Loucy (cell line): ENCODE data around the gene CREBBP.

Experiments
- H2AFZ ChIP-seq: fragments of 200-600 bp; sonication (generic); 2 replicates; pipeline ENCODE4 v1.6.0; 2016; ENCODE audit warnings: antibody characterized with exemption, mild to moderate bottlenecking, low read length, moderate library complexity
- H3F3A ChIP-seq: fragments of 200-600 bp; 2 replicates; pipeline ENCODE4 v1.6.0; 2016; ENCODE audit warnings: antibody characterized with exemption, low read depth, mild to moderate bottlenecking
- H3K27me3 ChIP-seq: fragments of 200-600 bp; sonication (generic); 2 replicates; pipeline ENCODE4 v1.6.1; 2014; ENCODE audit warnings: low read length, mild to moderate bottlenecking; ENCODE audit not compliant: insufficient read depth, poor library complexity, severe bottlenecking
- H3K36me3 ChIP-seq: fragments of 200-600 bp; sonication (generic); 2 replicates; pipeline ENCODE4 v1.6.1; 2016; ENCODE audit warnings: low read length; ENCODE audit not compliant: insufficient read depth
- H3K4me1 ChIP-seq: fragments of 200-600 bp; sonication (generic); 2 replicates; pipeline ENCODE4 v1.5.1; 2014; ENCODE audit warnings: low read length, mild to moderate bottlenecking; ENCODE audit not compliant: insufficient read depth, poor library complexity, severe bottlenecking
- H3K4me2 ChIP-seq: fragments of 200-600 bp; sonication (generic); 2 replicates; pipeline ENCODE4 v1.6.0; 2014; ENCODE audit warnings: antibody characterized with exemption, low read length, low read depth, mild to moderate bottlenecking; ENCODE audit not compliant: poor library complexity, severe bottlenecking
- H3K4me3 ChIP-seq: fragments of 200-600 bp; sonication (generic); 2 replicates; pipeline ENCODE4 v1.5.1; 2014; ENCODE audit warnings: low read length, mild to moderate bottlenecking, mixed read lengths; ENCODE audit not compliant: poor library complexity, severe bottlenecking
- H3K79me2 ChIP-seq: fragments of 200-600 bp; sonication (generic); 2 replicates; pipeline ENCODE4 v1.6.1; 2014; ENCODE audit warnings: low read length; ENCODE audit not compliant: insufficient read depth
- H3K9ac ChIP-seq: fragments of 200-600 bp; sonication (generic); 2 replicates; pipeline ENCODE4 v1.6.0; 2014; ENCODE audit warnings: mild to moderate bottlenecking, low read depth, low read length, moderate library complexity; ENCODE audit not compliant: poor library complexity, severe bottlenecking
- H3K9me2 ChIP-seq: fragments of 200-600 bp; sonication (generic); replicated peaks from 2 replicates; pipeline ENCODE4 v1.6.1; 2016; ENCODE audit warnings: low read depth, low read length, mixed read lengths
- H3K9me3 ChIP-seq: fragments of 200-600 bp; sonication (generic); 2 replicates; pipeline ENCODE4 v1.6.1; 2014; ENCODE audit warnings: mild to moderate bottlenecking, antibody characterized with exemption, low read length, low read depth; ENCODE audit not compliant: insufficient read depth
- H4K20me1 ChIP-seq: fragments of 200-600 bp; sonication (generic); 2 replicates; pipeline ENCODE4 v1.6.0; 2014; ENCODE audit warnings: antibody characterized with exemption, low read length, mild to moderate bottlenecking; ENCODE audit not compliant: insufficient read depth, poor library complexity, severe bottlenecking
- EZH2phosphoT487 ChIP-seq: fragments of 200-600 bp; IDR thresholded peaks from 2 replicates; pipeline ENCODE4 v1.6.1; 2018; ENCODE audit warnings: antibody characterized with exemption, mild to moderate bottlenecking, moderate library complexity, borderline replicate concordance
- TF ChIP-seq, protein P1 (sequence below): fragments of 200-600 bp; sonication (generic); conservative IDR thresholded peaks from 2 replicates; pipeline ENCODE4 v1.5.1; 2014; ENCODE audit warnings: mild to moderate bottlenecking, antibody characterized with exemption, low read length

The CREBBP gene

DNA sequence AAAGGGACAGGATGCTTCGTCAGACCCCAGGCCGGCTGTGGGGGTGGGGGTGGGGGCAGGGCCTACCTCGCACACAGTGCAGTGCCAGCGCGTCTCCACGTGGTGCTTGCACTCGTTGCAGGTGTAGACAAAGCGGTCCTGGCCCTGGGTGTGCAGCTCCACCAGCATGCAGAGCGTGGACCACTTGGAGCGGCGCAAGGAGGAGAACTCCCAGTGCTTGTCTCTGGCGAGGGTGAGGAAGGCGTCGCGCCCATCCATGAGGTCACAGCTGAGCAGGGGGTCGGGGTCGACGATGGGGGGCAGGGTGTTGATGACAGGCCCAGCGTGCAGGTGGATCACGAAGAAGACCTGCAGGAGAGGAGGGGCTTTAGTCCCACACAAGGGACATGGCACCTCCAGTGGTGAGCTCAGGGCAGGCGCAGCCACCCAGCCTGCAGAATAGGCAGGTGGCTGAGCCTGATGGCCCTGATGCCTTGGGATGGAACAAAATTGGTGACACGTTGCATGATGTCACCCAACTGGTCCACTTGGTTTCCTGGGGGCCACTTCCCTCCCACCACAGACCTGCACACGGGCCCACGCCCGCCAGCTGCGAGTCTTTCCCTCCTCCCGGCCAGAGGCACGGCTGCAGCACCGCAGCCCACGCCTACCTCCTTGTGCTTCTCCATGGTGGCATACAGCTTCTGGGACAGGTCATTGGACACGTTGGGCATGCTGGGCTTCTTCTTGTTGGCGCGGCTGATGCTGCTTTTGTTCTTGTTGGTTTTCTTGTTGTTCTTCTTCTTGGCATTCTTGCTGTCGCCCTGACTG, 149.2 kb downstream of the CREBBP start:
- TF ChIP-seq EZH2phosphoT487: no peak
- TF ChIP-seq, protein P1, sequence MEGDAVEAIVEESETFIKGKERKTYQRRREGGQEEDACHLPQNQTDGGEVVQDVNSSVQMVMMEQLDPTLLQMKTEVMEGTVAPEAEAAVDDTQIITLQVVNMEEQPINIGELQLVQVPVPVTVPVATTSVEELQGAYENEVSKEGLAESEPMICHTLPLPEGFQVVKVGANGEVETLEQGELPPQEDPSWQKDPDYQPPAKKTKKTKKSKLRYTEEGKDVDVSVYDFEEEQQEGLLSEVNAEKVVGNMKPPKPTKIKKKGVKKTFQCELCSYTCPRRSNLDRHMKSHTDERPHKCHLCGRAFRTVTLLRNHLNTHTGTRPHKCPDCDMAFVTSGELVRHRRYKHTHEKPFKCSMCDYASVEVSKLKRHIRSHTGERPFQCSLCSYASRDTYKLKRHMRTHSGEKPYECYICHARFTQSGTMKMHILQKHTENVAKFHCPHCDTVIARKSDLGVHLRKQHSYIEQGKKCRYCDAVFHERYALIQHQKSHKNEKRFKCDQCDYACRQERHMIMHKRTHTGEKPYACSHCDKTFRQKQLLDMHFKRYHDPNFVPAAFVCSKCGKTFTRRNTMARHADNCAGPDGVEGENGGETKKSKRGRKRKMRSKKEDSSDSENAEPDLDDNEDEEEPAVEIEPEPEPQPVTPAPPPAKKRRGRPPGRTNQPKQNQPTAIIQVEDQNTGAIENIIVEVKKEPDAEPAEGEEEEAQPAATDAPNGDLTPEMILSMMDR: no peak

DNA sequence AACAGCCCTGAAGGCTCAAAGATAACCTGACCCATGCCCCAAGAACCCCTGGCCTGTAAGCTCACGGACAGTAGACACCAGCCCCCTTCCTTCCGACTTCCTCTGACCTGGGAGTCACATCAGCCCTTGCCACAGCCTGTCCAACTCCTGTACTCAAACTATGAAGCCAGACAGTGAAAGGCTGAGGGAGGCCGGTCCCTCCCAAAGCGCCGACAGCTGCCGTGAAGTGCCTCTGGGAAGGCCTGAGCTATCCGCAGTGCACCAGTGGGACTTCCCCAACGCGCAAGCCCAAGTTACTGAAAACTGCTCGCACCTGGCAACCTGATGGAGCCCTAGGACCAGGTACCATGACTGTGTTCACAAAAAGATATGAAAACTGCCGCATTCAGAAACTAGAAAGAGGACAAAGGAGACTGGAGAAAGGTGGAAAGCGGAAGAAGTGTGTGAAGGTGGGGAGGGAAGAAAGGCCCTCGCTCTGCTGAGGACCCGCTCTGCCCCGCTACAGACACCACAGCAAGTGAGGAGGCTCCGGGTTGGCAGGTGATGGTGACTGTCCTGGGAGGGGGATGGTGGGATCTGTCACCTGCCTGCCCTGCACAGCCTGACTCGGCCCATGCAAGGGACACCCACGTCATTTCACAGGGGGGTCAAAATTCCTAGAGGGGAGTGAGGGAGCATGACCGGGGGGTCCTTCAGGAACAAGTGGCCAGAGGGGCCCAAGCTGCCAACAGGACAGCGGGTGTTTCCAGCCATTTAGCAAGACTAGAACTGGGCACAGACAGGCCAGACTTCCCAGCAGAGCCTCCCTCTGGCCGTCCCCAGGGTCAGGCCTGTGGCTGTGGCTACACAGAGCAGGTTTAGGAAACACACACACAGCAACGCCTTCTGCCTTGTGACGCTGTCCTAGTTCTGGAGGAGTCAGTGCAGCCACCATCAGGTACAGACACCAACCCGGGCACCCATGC, 150.1 kb downstream of the CREBBP start:
- no peak overlapping the region for H3K4me3 ChIP-seq
- no peaks in the 10 kb centered on the region for H3K27me3 ChIP-seq
- H3K4me1 ChIP-seq: no peaks in the 10 kb centered on the region
- H3K9me3 ChIP-seq: no peaks in the 10 kb centered on the region
- H3F3A ChIP-seq: no peaks in the 10 kb centered on the region
- no peaks in the 10 kb centered on the region for H3K79me2 ChIP-seq
- peaks cover 35% of the 10 kb centered on the region; the same call in 1 of the 2 replicates for H3K36me3 ChIP-seq
- H3K9ac ChIP-seq: no peak overlapping the region
- H4K20me1 ChIP-seq: no peaks in the 10 kb centered on the region
- no peaks in the 10 kb centered on the region for H3K9me2 ChIP-seq
- H3K4me2 ChIP-seq: no peak overlapping the region
- TF ChIP-seq, protein P1: no peak
- TF ChIP-seq EZH2phosphoT487: no peak
- no peak overlapping the region for H2AFZ ChIP-seq

More for the DNA sequence above, 149.2 kb downstream of the CREBBP start:
- Histone ChIP-seq H3K9me2 (no peaks in the 10 kb centered on the region), H3K4me2 (no peak overlapping the region), H3K4me3 (no peak overlapping the region), H4K20me1 (no peaks in the 10 kb centered on the region), H3K36me3 (peaks cover 39% of the 10 kb centered on the region; the same call in 1 of the 2 replicates), H3K79me2 (no peaks in the 10 kb centered on the region), H3F3A (no peaks in the 10 kb centered on the region), H3K9me3 (no peaks in the 10 kb centered on the region), H3K4me1 (no peaks in the 10 kb centered on the region), H3K27me3 (no peaks in the 10 kb centered on the region), H2AFZ (no peak overlapping the region), H3K9ac (no peak overlapping the region)

DNA sequence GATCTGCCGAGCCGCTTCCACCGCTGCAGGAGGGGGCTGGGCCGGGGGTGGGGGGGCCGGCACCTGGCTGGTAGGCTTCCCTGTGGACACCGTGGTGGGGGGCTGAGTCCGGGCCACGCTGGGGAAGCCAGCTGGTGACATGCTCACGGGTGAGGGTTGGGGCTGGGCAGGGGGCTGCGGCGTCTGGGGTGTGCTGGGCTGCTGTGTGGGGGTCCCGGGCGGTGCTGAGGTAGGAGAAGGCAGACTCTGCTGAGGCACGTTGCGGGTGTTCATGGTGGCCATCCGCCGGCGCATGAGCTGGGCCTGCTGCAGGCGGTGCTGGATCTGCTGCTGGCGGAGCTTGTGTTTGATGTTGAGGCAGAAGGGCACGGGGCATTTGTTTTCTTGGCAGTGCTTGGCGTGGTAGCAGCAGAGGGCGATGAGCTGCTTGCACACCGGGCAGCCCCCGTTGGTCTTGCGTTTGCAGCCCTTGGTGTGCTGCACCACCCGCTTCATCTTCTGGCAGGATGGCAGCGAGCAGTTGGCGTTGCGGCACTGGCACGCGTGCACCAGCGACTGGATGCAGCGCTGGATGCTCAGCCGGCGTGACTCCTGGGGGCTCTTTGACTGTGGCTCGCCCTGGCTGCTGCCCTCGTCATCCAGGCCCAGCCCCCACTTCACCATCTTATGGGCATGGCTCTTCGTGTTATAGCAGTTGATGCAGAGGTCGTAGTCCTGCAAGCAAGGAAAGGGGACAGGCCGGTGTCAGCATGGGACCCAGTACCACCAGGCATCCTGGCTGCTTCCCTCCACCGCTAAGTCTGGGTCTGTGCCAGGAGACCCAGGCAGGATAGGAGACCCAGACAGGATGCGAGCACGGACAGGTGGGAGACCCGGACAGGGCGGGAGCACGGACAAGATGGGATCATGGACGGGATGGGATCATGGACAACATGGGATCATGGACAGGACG, 151.1 kb downstream of the CREBBP start:
- no peak overlapping the region for H3K4me3 ChIP-seq
- no peak overlapping the region for H3K9ac ChIP-seq
- H4K20me1 ChIP-seq: no peaks in the 10 kb centered on the region
- H3K79me2 ChIP-seq: no peaks in the 10 kb centered on the region
- no peaks in the 10 kb centered on the region for H3K9me2 ChIP-seq
- no peak for TF ChIP-seq EZH2phosphoT487
- TF ChIP-seq, protein P1: no peak
- H3K27me3 ChIP-seq: no peaks in the 10 kb centered on the region
- H2AFZ ChIP-seq: no peak overlapping the region
- H3K4me2 ChIP-seq: no peak overlapping the region
- H3K9me3 ChIP-seq: no peaks in the 10 kb centered on the region
- H3K4me1 ChIP-seq: no peaks in the 10 kb centered on the region
- peaks cover 28% of the 10 kb centered on the region; the same call in 1 of the 2 replicates for H3K36me3 ChIP-seq
- H3F3A ChIP-seq: no peaks in the 10 kb centered on the region
